ENCODE results near the gene SC5D.

Gene SC5D

DNA sequence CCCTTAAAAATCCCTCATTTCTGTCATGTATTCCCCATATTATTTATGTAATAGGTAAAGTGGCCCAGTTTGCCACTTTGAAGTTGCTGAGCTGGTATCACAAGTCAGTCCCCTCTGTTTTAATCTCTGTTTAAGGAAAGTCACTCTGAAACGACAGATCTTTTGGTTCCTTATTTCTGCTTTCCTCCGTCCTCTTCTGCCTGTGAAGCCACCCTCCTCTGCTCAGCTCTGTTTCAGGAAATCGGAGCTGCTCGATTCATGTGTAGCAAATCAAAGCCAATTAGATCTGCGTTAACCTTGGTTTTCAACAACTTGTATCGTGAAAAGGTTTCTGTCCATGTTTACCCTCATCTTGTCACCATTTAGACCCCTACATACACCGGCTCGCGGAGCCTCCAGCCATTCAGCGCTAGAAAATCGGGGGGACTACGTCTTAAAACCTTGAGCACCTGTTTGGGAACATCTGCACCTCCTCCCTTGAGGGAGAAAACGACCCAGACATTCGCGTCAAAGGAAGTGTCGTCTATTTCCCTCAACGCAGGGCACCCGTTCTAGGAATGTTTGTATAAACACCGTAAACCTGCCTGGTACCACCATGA is 576 bp upstream of the SC5D start:
- DNase-seq (ENCODE audit: low read depth) = peak; percentile 5

DNA sequence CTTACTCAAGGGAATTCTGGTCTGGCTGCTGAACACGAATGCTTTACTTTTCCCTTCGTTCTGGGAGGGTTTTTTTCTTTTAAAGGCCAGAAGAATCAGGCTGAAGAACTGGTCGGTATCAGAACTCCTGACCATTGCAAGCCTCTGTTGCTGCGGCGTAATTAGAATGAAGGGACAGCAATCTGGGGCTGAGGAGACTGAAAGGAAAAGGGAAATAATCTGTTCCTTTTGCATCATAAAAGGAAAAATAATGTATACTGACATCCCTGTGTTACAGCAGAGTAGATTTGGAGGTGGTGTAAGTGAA is 670 bp downstream of the SC5D start:
- DNase-seq (ENCODE audit: low read depth) = no peak

DNA sequence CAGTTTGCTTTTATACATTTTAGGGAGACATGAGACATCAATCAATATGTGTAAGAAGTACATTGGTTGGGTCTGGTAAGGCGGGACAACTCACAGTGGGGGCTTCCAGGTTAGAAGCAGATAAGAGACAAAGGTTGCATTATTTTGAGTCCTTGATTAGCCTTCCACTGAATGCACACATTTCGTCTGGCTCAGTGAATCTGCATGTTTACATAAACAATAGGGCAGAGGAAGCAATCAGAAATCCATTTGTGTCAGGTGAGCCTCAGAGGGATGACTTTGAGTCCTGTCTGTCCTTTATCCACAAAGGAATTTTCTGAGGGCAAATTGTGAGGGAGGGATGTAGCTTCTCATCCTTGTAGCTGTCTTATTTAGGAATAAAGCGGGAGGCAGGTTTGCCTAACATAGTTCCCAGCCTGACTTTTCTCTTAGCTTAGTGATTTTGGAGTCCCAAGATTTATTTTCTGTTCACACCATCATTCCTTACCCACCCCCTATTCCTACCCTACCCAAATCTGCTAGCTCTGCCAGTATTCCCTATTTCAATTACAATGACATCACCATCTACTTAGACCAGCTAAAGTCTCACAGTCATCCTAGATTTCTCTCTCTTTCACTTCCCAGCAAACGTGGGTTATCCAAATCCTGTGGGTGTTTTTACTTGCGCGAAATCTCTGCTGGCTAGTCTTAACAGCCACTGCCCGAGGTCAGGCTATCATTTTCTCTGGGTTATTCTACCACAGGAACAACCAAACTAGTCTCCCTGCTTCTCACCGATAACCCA is 2.9 kb downstream of the SC5D start:
- DNase-seq (ENCODE audit: low read depth) = no peak

DNA sequence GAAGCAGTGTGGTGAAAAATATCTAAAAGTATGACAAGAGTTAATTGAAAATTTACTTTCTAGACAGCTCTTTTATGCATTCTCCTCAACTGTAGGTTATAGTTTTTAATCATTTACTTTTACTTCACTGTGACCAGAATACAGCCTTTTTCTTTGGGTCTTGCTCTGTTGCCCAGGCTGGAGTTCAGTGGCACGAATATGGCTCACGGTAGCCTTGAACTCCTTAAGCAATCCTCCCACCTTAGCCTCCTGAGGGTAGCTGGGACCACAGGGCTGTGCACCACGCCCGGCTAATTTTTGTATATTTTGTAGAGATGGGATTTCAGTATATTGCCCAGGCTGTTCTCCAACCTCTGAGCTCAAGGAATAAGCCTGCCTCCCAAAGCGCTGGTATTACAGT is 5.3 kb downstream of the SC5D start:
- DNase-seq (ENCODE audit: low read depth) = no peak

DNA sequence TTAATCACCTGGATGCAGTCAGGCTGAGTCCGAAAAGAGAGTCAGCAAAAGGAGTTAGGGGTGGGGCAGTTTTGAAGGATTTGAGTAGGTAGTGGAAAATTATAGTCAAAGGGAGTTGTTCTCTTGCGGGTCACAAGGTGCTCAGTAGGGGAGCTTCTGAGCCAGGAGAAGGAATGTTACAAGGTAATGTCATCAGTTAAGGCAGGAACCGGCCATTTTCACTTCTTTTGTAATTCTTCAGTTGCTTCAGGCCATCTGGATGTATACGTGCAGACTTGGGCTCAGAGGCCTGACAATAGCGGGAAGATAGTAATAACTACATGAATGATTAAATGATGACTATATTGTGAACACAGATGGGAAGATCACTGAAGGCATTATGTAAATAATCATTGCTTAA is 6.2 kb downstream of the SC5D start:
- no peak for DNase-seq (ENCODE audit: low read depth)

DNA sequence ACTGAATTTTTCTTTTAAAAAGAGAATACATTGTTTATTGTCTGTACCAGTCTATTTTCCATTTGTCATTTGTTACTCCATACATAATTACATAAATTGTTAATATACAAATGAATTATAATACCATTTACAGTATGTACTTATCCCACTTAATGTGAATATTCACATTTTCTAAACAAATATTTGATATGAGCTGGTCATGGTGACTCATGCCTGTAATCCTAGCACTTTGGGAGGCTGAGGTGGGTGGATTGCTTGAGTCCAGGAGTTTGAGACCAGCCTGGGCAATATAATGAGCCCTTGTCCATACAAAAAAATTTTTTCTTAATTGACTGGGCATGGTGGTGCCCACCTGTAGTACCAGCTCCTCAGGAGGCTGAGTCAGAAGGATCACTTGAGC is 6.8 kb downstream of the SC5D start:
- DNase-seq (ENCODE audit: low read depth) = peak; percentile 4

DNA sequence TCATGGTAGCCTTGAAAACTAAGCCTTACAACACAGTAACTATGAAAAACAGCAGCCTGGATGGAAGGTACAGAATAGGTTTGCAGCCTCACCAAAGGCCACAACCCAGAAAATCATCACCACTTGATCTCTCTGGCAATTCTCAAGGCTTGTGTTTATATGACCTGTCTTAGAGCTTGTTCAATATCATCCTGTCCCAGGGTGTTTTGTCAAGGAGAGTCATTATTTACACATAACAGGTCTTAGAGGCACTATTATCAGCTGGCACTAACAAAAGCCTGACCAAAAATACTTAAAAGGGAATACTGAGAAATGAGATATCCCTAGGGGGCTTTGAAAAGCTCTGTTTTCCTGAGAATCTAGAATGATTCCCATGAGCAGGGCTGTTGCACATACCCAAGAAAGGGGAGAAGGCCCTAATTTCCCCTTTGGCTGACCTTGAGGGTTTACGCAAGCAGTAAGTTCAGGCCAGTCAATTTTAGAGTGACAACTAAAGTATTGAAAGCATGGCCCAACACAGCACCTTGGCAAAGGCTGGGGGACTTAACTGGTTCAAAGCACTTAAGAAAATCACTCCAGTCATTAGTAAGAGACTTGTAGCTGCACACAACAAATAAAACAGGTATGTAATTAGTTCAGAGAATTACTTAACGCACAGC is 7.9 kb downstream of the SC5D start:
- DNase-seq (ENCODE audit: low read depth) = no peak

DNA sequence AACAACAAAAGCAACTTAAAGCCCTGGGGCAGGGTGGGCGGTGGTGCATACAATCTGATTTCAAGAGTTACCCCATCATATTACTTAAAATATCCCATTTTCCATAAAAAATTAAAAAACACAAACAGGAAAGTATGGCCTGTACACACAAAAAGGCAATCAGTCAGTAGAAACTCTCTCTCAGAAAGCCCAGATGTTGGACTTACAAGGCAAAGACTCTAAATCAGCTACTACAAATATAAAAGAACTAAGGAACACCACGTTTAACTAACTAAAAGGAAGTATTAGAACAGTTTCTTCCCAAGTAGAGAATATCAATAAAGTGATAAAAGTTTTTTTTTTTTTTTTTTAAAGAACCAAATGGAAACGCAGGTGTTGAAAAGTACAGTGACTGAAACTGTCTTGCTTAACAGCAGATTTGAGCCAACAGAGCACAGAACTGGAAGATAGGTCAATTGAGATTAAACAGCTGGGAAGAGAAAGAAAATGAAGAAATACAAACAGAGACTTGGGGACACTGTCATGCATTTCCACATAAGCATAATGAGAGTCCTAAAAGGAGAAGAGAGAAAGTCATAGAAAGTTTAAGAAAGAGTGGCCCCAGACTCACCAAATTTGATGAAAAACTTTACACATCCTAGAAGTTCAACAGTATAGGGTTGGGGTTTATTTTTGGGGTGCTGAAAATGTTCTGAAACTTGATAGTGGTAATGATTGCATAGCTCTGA is 8.6 kb downstream of the SC5D start:
- DNase-seq (ENCODE audit: low read depth) = no peak

DNA sequence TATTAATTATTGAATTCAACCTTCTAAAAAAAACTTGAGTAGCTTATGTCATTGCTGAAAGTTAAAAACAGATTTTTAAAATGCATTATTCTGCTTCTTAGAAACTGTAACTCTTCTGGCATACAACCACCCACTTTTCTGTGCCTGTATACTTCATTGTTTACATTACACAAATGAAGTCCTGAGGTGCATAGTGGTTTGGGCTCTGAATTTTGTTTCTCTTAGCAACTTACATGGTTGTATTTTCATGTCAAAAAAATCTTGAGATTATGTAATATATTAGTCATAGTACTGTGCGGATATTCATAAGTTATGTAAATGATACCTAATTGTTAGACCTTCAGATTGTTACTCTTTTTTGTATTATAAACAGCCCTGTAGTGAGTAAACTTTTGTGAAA is 12.2 kb downstream of the SC5D start:
- DNase-seq (ENCODE audit: low read depth) = no peak

DNA sequence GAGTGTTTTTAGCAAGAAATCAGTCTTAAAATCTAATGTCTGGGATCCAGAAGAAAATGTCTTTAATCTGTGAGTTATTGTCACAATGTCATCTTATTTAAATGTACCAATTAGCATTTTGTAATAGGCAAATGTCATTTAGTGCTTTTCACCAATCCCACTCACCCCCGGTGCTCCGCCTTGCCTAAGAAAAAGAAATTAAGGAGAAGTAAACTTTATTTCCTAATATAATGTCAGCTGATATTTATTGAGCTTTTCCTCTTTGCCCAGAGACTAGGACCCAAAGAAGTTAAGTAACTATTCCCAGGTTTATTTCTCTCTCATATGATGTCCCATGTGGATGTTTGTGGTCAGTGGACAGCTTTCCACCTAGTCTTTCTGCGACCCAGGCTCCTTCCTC is 16.2 kb downstream of the SC5D start:
- DNase-seq (ENCODE audit: low read depth) = no peak

DNA sequence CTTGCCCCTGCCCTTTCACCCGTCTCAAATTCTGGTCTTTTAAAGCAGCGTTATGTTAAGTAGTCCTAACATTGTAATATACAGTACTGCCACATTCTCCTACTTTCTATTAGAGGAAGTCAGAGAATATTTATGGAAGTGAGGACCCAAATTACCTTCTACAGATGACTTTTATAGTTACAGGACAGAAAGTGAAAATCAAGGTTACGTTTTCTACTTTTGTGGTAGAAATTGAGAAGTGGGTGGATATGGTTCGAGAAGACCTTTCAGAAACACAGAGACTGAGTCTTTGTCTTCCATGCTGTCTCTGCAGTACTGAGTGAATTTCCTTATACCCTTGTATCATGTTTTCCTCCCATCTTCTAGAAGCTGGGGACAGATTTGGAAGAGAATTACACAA is 17.1 kb downstream of the SC5D start:
- DNase-seq (ENCODE audit: low read depth) = no peak

DNA sequence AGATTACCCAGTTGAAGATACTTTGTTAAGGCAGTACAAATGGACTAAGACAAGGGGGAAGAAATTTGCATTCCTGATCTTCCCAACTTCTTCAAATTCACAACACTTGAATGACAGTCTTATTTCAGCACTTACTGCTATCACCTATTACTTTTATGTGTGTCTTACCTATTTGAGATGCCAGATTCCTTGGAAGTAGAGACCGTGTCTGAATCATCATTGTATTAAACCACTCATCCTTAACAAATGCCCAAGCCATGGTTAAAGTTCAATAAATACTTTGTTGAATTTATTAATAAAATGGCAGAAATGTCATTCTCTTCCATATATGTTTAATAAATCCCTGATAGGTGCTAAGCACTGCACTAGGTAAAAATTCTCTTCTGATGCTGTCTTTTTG is 18.3 kb downstream of the SC5D start:
- no peak for DNase-seq (ENCODE audit: low read depth)

DNA sequence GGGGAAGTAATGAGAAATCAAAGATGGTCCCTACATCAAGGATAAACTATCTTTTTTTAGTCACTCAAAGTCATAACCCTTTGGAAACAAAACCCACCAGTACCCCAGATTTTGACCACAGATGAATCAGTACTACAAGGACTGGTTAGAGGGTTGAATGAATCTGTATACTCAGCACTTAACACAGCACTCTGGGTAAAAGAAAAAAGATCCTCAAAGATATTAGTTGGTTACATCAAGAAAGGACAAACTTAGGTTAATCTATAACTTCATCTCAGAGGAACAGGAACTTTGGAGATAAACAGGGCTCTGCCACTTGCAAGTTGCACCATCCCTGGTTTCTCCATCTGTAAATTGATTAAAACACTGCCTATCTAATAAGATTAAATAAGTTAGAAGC is 18.8 kb downstream of the SC5D start:
- no peak for DNase-seq (ENCODE audit: low read depth)

DNA sequence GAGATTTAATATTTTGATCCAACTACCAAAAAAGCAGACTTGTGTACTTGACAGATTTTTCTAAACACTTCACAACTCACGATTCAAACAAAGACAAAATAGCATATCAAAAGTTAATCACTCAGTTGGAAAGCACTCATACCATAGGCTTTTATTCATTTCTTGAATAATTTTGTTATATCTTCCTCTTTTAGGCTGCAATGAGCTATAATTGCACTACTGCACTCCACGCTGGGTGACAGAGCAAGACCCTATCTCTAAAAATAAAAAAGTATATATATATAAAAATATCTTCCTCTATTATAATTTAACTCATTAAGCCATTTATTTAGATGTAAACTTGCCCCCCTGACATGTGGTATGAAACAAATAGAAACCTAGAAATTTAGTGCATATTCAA is 19.9 kb downstream of the SC5D start:
- DNase-seq (ENCODE audit: low read depth) = no peak

DNA sequence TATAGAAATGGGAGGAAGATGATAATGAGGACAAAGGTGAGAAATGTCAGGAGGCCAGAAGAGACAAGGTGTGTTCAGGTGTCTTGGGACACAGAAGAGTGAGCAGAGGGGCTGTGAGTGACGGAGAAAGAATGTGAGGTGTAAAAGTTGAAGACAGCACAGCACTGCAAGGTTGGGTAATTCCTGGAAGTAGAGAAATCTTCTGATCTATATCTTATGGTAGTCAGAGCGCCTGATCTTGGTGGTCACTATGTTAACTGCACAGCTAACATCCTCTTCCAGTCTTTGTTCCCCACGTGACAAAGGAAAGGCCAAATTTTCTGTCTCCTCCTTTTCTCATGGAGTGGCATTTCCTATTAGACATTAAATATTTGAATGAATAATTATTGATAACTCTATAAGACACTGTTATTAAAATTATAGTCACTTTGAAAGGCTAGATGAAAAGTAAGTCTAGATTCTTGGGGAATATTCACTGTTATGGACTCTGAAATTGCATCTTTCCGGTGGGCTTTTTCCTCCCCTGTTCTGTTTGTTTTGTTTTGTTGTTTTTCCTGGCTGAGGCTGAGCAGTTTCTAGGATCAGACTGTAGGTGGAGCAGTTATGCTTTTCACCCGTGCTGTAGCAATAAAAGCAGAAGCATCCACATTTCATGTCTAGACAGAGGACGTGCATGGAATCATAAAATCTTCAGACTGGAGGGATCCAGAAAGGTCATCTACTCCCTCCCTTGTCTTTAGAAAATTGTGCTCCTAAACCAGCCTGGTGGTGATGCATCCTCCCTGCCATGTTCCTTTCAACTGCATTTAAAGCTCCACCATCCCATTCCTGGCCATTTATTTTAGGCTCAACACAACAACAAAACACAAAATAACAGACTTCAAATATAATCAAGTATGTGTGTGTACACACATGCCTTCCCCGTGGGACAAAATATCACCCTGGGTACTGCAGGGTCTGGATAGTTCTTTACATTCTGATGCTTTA is 26.6 kb downstream of the SC5D start:
- DNase-seq (ENCODE audit: low read depth) = peak; percentile 51

DNA sequence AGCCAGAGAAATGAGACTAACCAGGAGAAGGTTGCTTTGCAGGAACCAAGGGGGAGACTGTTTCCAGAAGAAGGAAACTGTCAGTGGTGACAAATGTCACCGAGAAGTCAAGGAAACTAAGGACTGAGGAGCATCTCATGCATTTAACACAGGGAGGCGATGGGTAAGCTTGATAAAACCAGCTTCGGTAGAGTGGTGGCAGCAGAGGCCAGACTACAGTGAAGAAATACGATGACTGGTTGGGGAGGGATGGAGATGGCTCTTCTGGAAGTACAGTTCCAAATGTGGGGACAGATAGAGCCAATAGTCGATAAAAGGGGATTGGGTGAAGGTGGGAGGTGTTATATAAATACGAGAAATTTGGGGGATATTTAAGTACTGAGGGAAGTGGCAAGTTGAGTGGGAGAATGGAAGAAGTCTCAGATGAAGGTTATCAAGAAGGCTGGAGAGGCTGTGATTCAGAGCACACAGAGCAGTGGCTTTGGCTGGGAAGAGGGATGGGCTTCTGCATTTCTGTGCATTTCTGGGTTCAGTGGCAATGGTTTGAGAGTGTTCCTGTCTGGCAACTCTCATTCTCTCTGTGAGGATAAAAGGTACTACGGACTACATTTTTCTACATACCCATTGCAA is 29.2 kb downstream of the SC5D start:
- DNase-seq (ENCODE audit: low read depth) = peak; percentile 10

DNA sequence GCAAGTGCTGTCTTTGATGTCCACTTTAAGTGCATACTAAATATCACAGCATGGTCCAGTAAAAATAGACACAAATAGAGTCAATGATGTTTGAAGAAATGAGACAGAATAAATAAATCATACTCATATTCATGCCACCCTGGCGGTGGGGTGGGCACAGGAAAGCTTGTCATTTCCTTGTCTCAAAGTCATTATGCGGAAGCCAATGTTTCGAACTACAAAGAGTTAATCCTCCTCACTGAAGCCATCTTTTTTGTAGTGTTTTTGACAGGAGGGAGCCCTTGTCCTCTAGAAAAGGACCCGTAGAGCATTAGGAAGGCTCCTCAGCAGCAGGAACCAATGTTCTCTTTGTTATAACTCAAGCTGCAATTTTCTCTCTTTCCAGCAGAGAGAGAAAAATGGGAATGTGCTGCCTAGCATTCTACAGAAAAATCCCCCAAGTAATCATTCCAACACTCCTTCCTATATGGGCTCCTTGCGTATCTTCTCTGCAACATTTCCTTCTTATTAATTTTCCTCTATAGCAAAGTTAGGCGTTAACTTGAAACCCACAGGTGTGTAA is 30.6 kb downstream of the SC5D start:
- DNase-seq (ENCODE audit: low read depth) = no peak

DNA sequence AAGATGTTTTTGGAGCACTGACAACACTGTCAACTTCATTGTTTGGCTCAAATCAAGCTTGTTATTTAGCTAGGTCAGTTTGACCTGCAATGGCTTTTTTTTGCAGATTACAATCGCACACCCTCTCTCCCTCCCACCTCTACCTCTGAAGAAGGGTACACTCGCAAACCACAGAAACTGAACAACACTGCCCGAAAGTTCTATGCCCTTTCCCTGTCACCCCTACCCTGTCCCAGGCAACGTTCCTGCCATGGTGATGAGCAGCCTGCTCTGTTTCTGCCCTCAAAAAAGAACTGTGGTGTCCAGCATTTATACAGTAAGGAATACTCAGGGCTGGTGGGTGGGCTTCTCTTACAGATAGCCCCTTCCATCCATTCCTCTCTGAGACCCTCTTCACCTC is 33.7 kb downstream of the SC5D start:
- DNase-seq (ENCODE audit: low read depth) = no peak

DNA sequence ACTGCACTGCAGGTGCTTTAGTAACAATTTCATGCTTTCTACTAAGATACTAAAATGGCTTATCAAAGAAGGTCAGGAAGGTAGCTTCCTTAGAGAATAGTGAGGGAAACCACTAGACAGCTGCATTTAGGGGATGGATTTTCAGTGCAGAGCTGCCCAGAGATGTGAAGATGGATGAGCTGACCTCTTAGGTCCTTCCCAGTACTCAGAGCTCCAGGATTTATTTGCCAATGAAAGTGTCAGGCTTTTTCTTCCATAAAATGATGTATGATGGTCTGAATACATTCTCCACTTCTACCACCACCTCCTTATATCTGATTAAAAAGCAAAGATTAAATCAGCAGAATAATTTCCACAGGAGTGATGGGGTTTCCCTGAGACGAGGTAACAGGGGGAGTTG is 35.0 kb downstream of the SC5D start:
- no peak for DNase-seq (ENCODE audit: low read depth)

DNA sequence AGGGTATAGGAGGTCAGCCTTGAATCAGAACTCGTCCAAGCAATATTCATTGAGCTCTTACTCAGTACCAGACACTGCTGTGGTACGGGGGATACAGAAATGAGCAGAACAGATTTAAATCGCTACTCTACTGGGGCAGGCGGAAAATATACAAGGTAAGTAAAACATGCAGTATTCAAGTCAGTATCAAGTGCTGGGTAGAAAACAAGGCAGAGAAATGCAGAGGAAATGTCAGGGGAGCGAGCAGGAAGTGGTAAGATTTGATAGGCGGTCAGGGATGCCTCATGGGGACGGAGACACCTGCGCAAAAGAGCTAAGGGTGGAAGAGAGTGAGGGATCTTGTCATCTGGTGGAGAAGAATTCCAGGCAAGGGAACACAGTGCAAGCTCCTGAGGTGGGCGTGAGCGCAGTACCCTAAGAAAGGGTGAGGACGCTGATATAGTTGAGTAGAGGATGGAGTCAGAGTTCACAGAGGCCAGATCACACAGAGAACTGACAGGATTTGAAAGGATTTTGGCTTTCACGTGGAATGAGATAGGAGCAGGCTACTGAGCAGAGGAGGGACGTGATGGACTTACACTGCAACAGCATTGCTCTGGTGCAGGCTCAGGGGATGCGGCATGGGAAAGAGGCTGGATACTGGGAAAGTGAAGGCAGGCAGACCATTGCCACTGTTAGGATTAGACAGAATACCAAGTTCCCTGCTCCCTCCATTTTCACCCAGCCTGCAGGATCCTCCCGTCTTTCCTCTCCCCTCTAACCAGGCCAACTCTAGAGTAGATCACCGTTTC is 35.8 kb downstream of the SC5D start:
- DNase-seq (ENCODE audit: low read depth) = no peak

Measured in ELR (cell line).